Dedifferentiated amniotic fluid mesenchymal stem cell (primary cell): ENCODE measurements around the gene ANKRD6.
A peak's percentile ranks its signal among the peaks of the same experiment; 100 is the strongest.

ENCODE experiments used
- DNase-seq: peaks from one replicate; pipeline ENCODE4 v3.0.0-alpha.2; 2016; ENCODE audit errors: extremely low spot score

The ANKRD6 gene

GRCh38 chr6:89471287-89471867, 38.4 kb downstream of the ANKRD6 start:
- no peak for DNase-seq

GRCh38 chr6:89475101-89475500, 42.1 kb downstream of the ANKRD6 start:
- no peak for DNase-seq

- DNase-seq = no peak
Measured at GRCh38 chr6:89475634-89476033, 42.7 kb downstream of the ANKRD6 start.

GRCh38 chr6:89479897-89480296, 46.9 kb downstream of the ANKRD6 start:
- DNase-seq = no peak

- no peak for DNase-seq
Measured at GRCh38 chr6:89481695-89482094, 48.7 kb downstream of the ANKRD6 start.

- peak; percentile 50 for DNase-seq
Measured at GRCh38 chr6:89482126-89482525, 49.2 kb downstream of the ANKRD6 start.

- DNase-seq = peak; percentile 63
Measured at GRCh38 chr6:89483111-89483720, 50.3 kb downstream of the ANKRD6 start.

GRCh38 chr6:89485320-89485719, 52.4 kb downstream of the ANKRD6 start:
- DNase-seq = no peak

- no peak for DNase-seq
Measured at GRCh38 chr6:89487864-89488263, 54.9 kb downstream of the ANKRD6 start.

GRCh38 chr6:89488438-89488837, 55.5 kb downstream of the ANKRD6 start:
- no peak for DNase-seq

- no peak for DNase-seq
Measured at GRCh38 chr6:89489078-89489477, 56.1 kb downstream of the ANKRD6 start.

GRCh38 chr6:89492025-89492640, 59.2 kb downstream of the ANKRD6 start:
- DNase-seq = no peak

GRCh38 chr6:89494131-89494793, 61.3 kb downstream of the ANKRD6 start:
- no peak for DNase-seq

GRCh38 chr6:89495961-89496535, 63.1 kb downstream of the ANKRD6 start:
- DNase-seq = no peak

GRCh38 chr6:89500611-89501010, 67.7 kb downstream of the ANKRD6 start:
- DNase-seq = no peak

- DNase-seq = peak; percentile 63
Measured at GRCh38 chr6:89501222-89501621, 68.3 kb downstream of the ANKRD6 start.

GRCh38 chr6:89501753-89502152, 68.8 kb downstream of the ANKRD6 start:
- DNase-seq = no peak

GRCh38 chr6:89503641-89504040, 70.7 kb downstream of the ANKRD6 start:
- DNase-seq = no peak

GRCh38 chr6:89505847-89506246, 72.9 kb downstream of the ANKRD6 start:
- no peak for DNase-seq

GRCh38 chr6:89506716-89507617, 74.0 kb downstream of the ANKRD6 start:
- no peak for DNase-seq

GRCh38 chr6:89508755-89509563, 76.0 kb downstream of the ANKRD6 start:
- DNase-seq = no peak
